GM18499 (cell line): ENCODE data around the gene EVI2B.
"Not testable (repeated sequence)": the region's sequence is repeated elsewhere in the genome, so short reads cannot be mapped to it uniquely, and the experiment has no call there.

Experiments
- ATAC-seq: cut with Tn5 transposase; IDR thresholded peaks from one replicate; pipeline ENCODE4 v1.9.1; 2021; ENCODE audit warnings: moderate number of reproducible peaks; ENCODE audit not compliant: insufficient read depth, unreplicated experiment

Gene EVI2B

GRCh38 chr17:31311526-31311925, 2.3 kb downstream of the EVI2B start:
- ATAC-seq = no peak

DNA sequence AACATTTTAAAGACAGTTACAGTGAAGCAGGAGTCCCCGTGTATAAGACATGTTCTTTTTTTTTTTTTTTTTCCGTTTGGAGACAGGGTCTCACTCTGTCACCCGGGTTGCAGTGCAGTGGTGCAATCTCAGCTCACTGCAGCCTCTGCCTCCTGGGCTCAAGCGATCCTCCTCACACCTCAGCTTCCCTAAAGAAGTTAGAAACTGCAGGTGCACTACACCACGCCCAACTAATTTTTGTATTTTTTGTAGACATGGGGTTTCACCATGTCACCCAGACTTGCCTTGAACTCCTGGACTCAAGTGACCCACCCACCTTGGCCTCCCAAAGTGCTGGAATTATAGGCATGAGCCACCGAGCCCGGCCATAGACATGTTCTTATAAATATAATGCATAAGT, 3.0 kb downstream of the EVI2B start:
- ATAC-seq = no peak

DNA sequence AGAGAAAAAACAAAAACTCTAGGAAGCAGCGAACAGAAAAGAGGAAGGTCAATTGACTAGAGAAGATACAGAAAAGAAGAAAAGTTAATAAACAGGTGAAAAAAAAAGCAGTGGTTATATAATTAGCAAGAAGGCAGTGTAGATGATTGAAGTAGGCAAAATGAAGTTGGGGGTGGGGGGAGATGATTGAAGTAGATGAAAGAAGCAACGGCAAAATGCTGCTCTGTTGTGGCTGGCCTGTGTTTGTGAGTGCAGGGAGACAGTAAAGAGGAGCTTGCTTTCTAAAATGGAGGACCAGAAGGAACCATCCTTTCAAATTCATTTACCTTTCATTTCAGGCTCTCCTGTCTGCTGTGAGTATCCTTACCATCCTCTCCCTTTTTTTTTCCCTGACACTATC, 3.6 kb downstream of the EVI2B start:
- ATAC-seq = no peak

GRCh38 chr17:31309556-31309955, 4.3 kb downstream of the EVI2B start:
- no peak for ATAC-seq

- ATAC-seq = no peak
Observed at GRCh38 chr17:31308372-31309334, 5.2 kb downstream of the EVI2B start.

GRCh38 chr17:31307640-31308039, 6.2 kb downstream of the EVI2B start:
- no peak for ATAC-seq

DNA sequence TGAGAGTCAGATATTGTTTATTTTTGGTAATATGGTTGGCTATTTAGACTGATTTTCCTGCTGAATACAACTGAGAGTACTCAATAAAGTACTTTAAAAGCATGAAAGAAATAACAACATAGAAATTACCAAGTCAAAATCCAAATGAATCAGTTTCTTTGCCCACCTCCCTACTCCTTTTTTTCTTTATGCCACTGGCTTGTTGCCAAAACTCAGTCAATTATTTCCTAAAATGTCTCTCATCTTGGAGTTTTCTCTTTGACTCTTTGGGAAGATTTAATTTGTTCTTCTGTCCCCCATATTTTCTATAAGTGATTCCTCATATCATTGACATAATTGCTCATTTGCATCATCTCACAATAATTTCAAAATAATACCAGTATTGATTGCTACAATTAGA, 14.2 kb downstream of the EVI2B start:
- ATAC-seq = no peak

- no peak for ATAC-seq
Observed at GRCh38 chr17:31297090-31297489, 16.8 kb downstream of the EVI2B start, which contains the start of gene OMG. Gene OMG, minus strand, starts transcription at chr17:31297239. Its CDS starts 908 bp downstream, at chr17:31296331.

DNA sequence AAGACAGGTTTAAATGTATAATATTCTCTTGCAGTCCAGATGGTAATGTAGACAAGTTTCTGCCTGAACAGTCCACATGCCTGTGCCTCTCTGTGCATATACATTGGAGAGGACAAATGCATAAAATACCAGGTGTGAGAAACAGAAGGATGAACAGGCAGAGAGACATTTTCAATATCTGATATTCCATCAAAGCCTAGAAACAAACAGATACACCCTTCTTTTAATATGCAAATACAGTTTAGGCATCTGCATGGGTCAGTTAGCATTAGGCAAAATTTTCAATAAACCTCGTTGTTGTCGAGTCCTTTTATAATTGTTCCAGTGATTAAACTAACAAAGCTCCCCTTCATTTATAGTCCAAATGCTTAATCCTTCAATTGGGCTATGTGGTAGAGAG, 17.7 kb downstream of the EVI2B start:
- ATAC-seq = no peak

DNA sequence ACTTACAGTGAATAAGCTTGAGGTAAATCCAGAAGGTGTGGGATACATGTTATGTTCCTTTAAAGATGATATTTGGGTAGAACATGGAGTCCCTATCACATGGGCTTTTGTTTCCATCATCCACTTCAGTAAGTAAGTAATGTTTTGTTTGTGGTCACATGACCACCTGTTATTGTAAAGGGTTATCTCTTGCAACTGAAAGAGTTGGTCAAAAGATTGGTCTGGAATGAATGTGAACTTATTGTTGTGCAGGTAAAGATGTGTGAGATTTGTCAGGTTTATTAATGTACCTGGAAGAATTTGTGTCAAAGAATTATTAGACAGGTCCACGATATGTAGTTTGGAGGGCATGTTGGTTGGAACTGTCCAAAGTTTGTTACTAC, 18.4 kb downstream of the EVI2B start:
- no peak for ATAC-seq

DNA sequence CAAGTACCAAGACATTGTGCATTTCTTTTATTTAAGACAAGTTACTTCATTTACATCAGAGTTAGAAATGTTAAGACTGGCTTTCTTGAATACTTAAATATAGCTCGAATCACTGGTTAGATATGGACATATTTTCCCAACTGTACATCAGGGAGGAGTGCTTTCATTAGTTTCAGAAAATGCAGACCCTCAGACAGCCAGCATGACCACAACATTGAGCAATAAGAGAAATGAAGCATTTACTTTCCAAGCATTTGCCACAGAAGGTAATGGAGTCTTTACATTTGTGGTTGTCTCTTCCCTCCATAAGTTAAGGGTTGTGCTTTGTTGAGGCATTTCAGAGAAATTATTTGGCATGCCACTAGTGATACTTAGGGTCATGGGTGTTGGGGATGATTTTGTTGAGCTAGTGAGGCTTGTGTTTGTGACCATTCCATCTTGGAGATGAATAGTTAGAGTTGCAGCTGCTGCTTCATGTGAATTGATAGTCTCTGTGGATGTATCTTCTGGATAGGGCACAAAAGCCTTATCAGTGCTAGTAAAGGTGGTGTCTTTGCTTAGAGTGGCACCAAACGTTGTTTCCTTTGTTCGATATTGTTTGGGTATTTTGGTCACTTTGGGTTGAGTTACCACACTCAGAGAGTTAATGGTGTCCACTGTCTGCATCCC, 18.9 kb downstream of the EVI2B start:
- no peak for ATAC-seq

- ATAC-seq = no peak
Observed at GRCh38 chr17:31294231-31294630, 19.6 kb downstream of the EVI2B start.

DNA sequence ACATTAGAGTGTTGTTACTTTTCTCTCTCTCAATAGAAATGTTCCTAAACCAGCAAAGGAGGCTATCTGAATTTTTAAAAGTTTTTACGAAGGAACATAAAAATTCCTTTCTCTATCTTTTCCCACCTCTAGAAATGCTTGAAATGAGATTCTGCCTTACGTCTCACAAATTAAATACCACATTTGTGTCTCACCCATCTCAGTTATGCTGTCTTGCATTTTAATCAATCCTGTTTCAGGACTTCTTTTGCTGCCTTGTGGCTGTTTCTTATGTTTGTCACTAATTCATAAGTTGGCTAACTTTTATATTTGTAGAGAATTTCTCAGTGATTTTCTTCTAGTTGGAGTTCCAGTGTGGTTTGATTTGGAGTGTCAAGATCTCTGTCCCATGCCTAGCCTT, 20.3 kb downstream of the EVI2B start:
- ATAC-seq = no peak

DNA sequence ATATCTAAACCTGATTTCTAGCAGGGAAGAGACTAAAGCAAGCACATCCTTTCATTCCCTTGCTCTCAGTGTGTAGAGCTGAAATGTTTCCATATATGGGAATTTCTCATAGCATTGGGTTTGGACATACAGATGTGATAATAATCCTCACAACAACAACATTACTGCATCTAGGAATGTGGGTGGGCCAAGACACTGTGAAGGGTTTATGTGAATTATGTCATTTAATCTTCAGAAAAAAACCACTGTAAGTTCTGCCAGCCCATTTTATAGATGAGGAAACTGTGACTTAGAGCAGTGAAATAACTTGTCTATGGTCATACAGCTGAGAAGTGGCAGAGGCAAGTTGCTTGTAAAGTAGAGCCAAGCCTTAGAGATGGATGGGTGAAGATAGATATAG, 22.0 kb downstream of the EVI2B start:
- no peak for ATAC-seq

DNA sequence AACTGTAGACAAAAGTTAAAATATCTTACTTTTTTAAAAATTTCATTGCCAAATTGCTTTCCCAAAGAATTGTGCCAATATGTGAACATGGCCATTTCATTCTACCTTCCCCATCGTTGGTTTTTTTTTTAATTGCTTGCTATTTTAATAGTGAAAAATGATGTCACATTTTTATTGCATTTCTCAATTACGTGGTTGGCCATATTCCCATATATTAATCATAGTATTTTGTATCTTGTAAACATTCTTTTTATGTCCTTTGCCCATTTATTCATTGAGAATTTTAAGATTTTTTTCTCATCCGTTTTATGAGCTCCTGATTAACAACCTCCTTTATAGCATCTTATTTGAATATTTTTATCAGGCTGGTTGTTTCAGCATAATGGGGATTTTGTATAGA, 24.1 kb downstream of the EVI2B start:
- ATAC-seq = no peak

DNA sequence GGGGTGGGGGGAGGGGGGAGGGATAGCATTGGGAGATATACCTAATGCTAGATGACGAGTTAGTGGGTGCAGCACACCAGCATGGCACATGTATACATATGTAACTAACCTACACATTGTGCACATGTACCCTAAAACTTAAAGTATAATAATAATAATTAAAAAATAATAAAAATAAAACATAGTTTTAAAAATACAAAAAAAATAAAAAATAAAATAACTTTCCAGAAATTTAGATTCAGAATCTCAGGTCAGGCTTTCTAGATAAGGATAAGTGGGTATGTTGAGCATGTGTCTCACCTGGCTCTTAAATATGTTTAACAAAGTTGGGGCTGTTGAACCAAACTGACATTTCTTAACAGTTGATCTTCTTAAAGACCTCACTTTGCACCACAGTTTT, 25.9 kb downstream of the EVI2B start:
- not testable (repeated sequence) for ATAC-seq

GRCh38 chr17:31286587-31286986, 27.3 kb downstream of the EVI2B start:
- ATAC-seq = no peak

- ATAC-seq = no peak
Observed at GRCh38 chr17:31283841-31284240, 30.0 kb downstream of the EVI2B start.

DNA sequence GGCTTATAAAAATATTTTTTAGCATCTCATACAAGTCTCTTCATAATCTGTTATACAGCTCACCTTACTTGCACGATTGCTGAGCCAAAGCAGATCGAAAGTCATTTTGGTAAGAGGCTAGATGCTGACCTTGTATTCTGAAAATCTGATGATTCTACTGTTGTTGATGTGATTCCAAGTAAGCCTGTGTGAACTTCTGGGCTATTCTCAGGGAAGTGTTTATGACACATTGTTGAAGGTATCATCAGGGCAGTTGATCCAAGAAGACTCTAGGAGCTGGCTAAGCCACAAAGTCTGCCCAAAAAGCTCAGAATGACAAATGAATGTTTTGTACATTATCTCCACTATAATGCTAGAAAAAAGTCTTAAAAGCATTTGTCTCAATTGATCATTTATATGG, 32.8 kb downstream of the EVI2B start:
- no peak for ATAC-seq

GRCh38 chr17:31279401-31279800, 34.5 kb downstream of the EVI2B start:
- ATAC-seq = no peak

- ATAC-seq = no peak
Observed at GRCh38 chr17:31275116-31275515, 38.7 kb downstream of the EVI2B start.

- ATAC-seq = no peak
Observed at GRCh38 chr17:31274252-31274651, 39.6 kb downstream of the EVI2B start.
